SK-N-DZ (cell line): ENCODE data around the gene MMP10. TPM values are rescaled to one million over a fixed set of nuclear protein-coding genes. Genes with fewer than 3 reads are reported as not detected.

Experiments used
- DNase-seq: peaks from one replicate; pipeline ENCODE4 v3.0.0-alpha.2; 2015; ENCODE audit warnings: low spot score
- polyA plus RNA-seq, 2 experiments: library from polyadenylated mRNA; depleted of rRNA; stranded (reverse); fragments of >200 nt; gene quantifications; 2 replicates each; pipeline ENCODE4 v1.2.3, GENCODE V29; 2014

The MMP10 gene
- not detected in 2 replicates for polyA plus RNA-seq (2014; cell fraction: cytosol; rRNA removed)
- polyA plus RNA-seq (2014; cell fraction: nucleus; rRNA removed), result not detected in 2 replicates

DNA sequence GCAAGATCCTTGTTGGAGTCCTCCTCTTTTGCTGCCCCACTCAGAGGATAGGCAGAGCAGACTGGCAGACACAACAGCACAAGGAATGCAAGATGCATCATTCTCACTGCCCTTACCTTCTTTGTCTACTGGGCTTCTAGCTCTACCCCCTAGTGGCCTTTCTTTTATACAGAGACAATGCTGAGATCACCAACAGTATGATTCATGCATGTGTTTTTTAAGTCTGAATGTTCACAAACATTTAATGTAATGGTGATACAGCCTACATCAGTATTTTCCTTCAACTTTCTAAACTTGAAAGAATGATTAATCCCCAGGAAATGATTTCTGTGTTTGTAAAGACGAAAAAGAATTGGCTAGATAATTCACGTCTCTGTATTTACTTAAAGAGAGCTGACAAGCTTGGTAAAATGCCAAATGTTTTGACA lies at the start of gene MMP10:
Gene MMP10, minus strand, starts transcription at position 138 of the 428 bp plus-strand sequence. Its CDS starts 37 bp downstream, at position 101.
- no peak for DNase-seq

DNA sequence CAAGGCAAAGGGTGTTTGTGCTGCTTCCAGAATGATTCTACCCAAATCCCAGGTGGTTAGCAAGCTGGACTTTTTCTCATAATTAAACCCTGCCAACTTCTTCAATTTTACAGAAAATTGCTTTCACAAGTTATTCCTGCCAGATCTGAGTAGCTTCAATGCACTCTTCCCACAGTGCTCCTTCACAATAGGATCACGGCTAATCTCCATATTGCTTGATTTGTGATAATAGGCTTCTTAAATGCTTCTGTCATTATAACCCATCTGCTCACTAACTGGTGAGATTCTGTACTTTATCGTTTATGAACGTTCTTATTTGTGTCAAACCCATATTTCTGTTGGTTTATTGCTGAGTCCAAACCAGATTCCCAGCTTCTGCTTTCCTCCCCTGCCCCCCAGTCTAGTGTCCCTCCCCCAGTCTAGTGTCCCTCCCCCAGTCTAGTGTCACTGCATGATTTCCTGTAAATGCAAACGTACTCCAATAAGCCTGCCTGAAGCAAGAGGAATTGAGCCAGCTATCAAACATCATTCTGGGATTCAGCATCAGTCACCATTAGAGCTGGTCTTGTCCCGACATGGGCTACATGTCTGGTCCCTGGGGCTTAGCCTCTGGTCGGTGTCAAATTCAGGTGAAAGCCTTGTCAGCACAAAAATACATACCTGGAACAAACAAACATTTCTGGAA lies 49.0 kb upstream of the MMP10 start:
- DNase-seq, result no peak

DNA sequence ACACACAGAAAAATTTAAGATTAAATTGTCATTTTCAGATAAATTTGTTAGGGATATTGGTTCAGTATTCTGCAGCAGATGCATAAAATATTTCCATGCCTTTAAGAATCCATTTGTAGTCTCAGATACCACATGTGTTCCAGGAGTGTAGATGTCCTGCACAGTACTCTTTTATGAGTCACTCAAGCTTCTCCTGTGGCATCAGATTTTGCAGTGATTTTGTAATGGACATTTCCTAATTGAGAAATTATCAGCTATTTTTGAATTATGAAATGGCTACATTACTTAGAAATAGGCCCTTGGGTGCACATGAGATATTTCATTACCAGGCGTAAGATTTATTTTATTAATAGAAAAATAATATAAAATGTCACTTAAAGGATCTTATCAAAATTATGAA lies 44.1 kb upstream of the MMP10 start:
- no peak for DNase-seq

DNA sequence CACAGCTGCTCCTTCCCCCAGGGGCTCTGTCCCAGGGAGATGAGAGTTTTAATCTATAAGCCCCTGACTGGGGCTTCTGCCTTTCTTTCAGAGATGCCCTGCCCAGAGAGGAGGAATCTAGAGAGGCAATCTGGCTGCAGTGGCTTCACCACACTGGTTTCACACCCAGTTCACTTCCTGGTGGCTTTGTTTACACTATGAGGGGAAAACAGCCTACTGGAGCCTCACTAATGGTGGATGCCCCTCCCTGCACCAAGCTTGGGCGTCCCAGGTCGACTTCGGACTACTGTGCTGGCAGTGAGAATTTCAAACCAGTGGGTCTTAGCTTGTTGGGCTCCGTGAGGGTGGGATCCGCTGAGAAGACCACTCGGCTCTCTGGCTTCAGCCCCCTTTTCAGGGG lies 39.1 kb upstream of the MMP10 start:
- DNase-seq, result no peak

DNA sequence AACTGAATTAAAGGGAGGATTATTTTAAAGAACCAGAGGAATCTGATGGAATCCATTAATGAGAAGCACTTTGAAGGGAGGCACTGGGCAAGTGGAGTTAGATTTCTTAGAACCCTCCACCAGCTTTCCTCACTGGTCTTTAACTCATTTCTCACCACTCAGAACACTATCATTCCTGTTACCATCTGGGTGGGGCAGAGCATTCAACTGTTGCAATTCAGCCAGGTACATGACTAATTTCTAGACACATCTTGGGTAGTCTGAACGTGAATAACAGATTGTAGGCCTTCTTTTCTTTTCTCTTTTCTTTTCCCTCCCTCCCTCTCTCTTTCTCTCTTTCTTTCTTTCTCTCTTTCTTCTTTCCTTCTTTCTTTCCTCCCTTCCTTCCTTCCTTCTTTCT lies 33.1 kb upstream of the MMP10 start:
- no peak for DNase-seq

DNA sequence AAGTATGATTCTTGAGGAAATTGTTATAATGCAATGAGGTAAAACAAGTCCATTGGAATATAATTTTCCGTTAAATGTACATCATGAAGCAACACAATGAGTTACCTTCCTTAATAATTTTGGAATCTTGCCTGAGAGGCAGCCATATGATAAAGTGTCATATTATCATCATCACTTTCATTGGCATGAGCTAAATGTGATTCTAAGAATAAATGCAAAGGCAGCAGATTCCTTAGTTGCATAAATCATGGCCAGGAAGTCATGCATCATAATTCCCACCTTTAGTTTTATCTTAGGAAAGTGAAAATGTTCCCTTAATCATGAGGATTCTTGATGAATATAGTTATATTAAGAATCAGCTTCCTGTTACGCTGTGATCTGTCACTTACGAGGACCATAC lies 31.8 kb upstream of the MMP10 start:
- DNase-seq, result no peak

DNA sequence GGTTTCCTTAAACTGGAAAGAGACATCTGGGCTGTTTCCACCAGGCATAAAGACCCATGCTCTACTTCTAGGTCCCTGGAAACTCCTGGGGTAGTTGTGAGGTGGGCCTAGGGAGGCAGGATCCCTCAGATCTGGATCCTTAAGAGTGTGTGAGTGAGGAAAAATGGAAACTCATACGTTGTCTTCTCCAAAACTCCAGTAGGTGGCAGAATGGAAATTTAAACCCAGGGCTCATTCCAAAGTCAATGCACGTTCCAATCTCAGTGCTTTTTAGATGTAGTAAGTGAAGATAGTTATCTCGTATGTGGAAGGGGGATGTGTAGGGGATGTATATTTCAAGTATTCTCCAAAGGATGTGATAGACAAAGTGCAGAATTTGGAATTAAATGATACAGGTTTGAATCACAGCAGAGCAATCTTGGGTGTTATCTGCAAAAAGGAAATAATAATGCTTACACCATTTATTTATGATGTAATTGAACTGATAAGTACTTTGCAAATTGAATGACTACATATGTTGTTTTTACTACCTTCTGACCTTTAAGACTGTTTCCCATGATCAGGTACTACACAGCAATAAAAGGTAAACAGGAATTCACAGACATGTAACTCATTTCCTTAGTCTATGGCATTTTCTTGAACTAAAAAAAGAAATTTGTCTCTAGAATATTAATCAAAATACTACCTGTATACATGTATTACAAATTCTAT lies 30.7 kb upstream of the MMP10 start:
- DNase-seq, result no peak

DNA sequence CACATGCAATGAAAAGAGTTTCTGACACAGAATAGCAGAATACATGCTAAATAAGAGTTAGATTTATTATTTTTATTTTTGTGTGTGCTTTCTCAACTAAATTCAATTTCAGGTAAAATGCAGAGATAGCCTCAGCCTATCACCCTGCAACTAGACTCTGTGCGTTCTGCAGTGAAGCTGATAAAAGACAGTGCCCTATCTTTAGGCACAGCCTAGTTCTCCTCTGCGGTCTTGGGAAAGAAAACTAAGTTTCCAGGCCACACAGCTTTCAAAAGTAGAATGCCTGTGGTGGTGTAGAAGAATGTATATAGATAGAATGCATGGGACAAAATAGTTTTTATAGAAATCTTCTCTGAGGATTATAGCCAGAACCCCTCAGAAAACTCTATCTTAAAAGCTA lies 29.5 kb upstream of the MMP10 start:
- DNase-seq, result no peak

DNA sequence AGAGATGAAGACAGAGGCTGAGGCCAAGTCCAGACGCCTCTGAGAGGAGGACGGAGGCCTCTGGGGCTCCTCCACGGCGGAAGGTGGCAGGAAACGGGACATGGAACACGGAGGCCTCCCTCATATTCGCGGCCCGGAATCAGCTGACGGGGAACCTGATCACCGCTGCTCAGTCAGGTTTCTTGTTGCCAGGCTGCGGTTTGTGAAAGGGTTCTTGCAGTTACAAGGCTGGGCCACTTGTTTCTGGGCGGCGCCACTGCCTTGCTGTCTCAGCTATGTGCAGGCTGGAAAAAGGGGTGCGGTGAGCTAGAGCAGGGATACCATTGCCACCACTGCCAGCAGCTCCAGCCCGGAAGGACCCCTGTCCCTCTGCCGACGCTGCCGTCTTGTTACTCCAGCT lies 27.5 kb upstream of the MMP10 start:
- peak; percentile 33 for DNase-seq

DNA sequence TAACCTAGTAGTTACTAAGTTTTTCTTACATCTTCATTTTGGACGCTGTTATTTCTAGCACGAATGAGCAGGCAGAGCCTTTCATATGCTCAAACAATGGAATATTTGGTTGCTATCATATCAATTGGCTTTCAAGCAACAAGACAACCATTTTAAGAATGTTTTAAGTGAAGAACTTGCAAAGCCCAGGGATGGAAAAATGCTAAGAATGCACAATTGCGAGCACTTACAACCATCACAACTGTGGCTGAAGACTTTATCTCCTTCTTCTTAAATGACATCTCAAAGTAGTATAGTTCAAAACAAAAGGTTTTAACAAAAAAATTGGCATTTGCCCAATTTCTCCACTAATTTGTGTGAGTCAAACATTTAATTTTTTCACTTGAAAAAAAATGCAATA lies 25.9 kb upstream of the MMP10 start:
- no peak for DNase-seq

DNA sequence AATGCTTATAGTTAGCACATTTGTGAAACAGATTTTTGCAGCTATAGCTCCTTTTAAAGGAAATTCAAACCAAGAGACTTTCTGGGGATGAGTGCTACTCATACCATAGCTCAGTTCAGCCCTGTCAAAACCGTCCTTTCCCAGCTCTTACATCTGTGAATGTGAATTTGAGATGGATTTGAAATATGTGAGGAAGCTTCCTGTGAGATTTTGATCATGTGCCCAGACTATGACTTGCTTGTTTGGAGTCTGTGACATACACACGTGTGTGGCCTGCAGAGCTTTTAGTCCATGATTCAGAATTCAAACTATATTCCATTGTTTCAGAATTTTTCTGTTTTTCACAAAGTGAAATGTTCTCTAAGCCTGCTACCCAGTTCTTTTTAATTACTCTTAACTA lies 21.9 kb upstream of the MMP10 start:
- DNase-seq, result no peak

DNA sequence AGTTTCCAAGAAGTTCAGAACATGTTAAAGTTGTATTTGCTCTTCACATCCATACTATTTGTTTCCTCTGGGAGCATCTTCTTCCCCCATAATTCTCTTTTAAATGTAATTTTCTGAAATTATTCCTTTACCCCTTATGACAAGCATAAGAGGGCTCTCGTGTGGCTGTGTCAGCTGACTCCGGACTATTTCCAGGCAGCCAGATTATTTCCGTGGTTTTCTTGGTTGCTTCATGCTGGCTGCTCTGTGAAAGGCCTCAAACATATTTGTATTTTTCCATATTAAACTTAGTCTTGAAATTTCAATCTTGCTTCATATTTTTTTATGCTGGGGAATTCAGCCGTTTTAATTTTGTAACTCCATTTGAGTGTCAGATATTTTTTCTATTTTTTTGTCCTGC lies 20.3 kb upstream of the MMP10 start:
- DNase-seq, result no peak

DNA sequence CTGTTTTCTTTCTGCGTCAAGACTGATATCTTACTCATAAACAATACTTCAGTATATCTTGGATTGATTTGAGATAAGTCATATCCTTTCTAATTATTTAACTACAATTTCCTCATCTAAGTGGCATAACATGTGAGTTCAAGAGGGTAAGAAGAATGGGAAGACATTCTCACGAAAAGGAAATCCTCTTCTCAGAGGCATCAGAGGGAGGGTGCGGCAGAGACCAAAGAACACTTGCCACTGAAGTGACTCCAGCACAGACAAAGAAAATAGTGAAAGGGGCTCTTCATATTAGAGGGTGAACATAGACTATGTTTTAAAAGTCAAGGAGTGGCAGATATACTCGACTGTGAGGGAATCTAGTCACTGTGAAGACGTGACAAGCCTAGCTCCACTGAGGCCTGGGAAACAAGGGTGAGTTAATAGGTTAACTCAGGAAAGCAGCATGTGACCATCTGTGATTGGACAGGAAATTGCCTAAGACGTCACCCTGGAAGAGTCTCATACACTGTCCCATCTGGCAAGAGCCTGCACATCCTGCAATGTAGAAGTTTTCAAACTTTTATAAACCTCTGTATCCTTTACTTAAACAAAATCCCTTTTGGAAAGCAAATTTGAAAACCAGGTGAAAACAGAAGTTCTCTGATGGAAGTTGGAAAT lies 19.4 kb upstream of the MMP10 start:
- no peak for DNase-seq

DNA sequence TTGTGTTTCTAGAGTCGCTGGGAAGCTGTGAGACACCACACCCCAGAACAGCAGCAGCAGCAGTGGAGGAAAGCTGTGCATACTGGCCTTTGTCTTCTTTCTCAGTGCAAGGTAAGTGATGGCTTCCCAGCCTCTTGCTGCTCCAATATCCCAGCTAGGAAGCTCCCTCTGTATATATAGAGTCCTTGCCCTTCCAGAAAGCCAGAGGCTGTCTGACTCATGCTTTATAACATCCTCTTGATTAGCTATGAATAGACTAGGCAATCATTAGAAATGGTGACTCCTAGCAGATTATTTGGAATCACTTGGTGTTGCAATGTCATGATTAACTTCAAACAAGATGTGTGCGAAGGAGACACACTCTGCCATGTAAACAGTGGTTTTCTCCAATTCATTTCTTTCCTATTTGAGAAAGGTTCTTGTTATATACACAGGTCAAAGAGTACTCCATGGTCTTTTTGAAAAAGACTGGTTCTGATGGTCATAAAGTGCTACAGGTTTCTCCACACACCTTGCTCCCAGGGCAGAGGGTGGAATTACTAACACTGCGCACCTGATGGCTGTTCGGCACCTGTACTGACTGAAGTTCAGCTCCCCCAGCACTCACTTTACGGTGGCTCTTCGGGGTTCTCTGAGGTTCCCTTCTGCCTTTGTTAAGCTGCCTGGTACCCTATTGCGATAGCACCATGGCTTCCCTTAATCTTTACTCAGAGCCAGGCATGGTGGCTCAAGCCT lies 17.8 kb upstream of the MMP10 start, which contains the start of gene MMP1:
Gene MMP1, minus strand, starts transcription at position 149 of the 735 bp plus-strand sequence. Its CDS starts 68 bp downstream, at position 81.
- DNase-seq, result no peak

DNA sequence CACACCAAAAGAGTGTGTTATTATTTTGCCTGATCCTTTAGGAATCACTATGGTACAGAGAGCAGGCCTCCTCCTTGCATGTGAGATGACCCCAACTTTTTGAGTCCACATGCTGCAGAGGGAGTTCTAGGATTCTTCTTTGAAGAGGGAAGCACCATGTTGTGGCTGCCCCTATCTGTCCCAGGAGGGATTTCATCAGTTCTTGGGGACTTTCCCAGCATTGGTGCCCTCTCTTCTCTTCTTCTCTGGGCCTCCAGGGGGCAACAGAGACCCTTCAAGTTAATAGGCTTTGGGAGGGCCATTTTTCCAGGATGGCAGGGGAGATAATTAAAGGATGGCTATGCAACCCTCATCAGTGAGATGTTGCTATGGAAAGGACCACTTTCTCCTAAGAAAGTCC lies 14.0 kb upstream of the MMP10 start:
- peak; percentile 1 for DNase-seq

DNA sequence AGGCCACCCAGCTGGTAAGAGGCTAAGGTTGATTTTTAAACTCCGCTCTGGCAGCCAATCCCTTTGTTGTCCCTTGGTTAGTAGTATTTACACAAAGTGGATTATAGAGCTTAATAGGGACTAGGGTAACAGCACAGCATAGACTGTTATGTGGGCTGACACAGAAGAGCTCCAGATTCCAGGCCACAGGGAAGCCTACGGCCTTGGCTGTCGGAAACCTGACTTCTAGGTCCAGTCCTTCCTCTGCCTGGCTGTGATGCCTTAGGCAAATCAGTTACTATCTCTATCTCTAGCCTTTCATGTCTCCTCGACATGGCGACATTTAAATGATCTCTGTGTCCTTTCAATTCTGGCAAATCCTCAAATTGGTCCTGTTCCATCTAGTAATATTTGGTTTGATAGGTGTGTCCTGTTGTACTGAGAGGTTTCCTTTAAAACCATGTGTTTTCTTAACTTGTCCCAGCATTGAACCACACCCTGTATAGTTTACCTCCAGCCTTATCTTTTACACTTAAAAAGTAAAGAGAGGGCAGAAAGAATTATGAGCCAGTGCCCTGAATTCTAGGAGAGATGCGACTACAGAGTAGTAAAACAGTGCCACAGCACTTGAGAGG lies 13.4 kb upstream of the MMP10 start:
- no peak for DNase-seq

DNA sequence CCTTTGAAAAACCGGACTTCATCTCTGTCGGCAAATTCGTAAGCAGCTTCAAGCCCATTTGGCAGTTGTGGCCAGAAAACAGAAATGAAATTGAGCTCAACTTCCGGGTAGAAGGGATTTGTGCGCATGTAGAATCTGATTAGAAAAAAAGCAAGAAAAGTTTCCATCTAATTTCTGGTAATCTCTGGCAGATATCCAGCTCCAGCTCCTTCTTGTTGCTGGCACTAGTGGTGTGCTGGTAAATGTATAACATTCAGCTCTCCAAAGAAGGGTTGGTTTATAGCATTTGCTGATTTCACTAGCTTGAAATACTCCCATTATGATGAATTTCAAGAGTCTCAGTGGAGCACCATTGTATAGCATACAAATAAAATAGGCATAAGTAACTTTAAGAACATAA lies 12.2 kb upstream of the MMP10 start:
- no peak for DNase-seq

DNA sequence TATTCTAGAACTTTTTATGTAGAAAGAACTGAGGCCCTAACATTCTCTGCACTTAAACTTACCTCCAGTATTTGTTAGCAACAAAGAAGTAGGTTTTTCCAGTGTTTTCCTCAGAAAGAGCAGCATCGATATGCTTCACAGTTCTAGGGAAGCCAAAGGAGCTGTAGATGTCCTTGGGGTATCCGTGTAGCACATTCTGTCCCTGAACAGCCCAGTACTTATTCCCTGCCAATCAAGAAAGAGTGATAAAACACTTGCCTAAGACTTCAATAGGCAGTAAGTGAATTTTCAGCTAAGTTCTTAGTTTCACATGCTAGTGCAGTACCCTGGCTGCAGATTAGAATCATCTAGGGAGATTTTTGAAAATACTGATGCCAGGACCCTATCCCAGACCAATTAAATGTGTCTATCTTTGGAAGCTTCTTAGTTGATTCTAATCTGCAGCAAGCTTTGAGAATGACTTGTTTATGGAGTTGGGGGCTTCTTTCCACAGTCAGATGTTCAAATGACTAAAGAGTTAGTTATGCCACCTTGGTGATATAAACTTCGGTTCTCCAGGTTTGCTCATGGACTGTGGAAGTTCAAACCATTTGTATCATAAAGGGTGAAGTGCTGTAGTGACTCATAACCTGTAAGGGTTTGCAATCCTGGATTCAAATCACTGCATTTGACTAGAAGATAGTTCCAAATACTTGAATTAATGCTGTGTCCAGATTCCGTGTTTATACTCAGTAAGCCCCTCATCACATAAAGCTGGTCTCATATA lies 11.0 kb upstream of the MMP10 start:
- no peak for DNase-seq

DNA sequence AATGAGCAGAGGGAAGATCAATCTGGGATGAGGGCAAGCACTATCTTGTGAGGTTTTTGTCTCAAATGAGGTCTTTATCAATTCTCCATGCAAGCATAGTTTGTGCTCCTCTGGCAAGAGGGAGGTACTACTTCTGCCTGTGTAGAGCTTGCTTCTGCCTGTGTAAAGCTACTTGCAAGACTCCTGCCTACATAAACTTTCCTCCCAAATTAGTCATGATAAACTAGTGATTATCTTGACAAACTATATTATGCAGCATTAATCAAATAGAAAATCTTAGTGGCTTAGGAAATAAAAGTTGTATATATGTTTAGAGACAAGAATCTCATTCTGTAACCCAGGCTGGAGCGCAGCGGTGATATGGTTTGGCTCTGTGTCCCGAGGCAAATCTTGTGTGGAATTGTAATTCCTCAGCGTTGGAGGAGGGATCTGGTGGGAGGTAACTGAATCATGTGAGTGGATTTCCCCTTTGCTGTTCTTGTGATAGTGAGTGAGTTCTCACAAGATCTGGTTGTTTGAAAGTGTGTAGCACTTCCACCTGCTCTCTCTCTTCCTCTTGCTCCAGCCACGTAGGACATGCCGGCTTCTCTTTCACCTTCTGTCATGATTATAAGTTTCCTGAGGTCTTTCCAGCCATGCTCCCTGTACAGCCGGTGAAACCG lies 8.0 kb upstream of the MMP10 start:
- no peak for DNase-seq

DNA sequence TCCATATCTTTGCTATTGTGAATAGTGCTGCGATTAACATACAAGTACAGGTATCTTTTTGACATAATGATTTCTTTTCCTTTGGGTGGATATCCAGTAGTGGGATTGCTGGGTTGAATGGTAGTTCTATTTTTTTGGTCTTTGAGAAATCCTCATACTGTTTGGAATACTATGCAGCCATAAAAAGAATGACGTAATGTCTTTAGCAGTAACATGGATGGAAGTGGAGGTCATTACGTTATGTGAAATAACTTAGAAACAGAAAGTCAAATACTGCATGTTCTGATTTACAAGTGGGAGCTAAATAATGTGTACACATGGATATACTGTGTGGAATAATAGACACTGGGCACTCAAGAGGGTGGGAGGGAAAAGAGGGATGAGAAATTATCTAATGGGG lies 4.0 kb upstream of the MMP10 start:
- no peak for DNase-seq
